Common myeloid progenitor, CD34-positive (primary cell): ENCODE measurements around the gene USP25.

ENCODE experiments used
- CTCF ChIA-PET: fragments of 350-600 bp; sonication (Branson Sonifier 250); formaldehyde crosslinking; loops from one replicate; lab custom pipeline; 2021; ENCODE audit warnings: antibody characterized with exemption; lab: Charles Lee
- POLR2A ChIA-PET: fragments of 350-600 bp; sonication (Branson Sonifier 250); formaldehyde crosslinking; loops from one replicate; lab custom pipeline; 2021; ENCODE audit warnings: antibody characterized with exemption; lab: Charles Lee
- DNase-seq, 3 donors: peaks; one replicate each; pipeline versions ENCODE4 v3.0.0 to v3.0.0-alpha.2; 2013
- H3K27ac ChIP-seq, 2 experiments: 1 replicate in 1 of 2; 2 replicates in 1 of 2; pipeline ENCODE4 v1.7.0; 2013; ENCODE audit warnings: inconsistent platforms in 2 of 2, low read length in 2 of 2, mild to moderate bottlenecking in 2 of 2, low read depth in 1 of 2, moderate library complexity in 1 of 2; ENCODE audit not compliant: severe bottlenecking in 2 of 2, insufficient read depth in 1 of 2, poor library complexity in 1 of 2
- H3K27me3 ChIP-seq, 5 experiments: replicated peaks in 2 of 5; 1 replicate in 3 of 5; 2 replicates in 2 of 5; pipeline versions ENCODE4 v1.6.1 to v1.7.0; 2013; ENCODE audit warnings: low read length in 4 of 5, mild to moderate bottlenecking in 2 of 5, moderate library complexity in 2 of 5, inconsistent platforms in 1 of 5; ENCODE audit not compliant: insufficient read depth in 5 of 5, control insufficient read depth in 4 of 5
- H3K36me3 ChIP-seq, 4 experiments: 1 replicate in 2 of 4; 2 replicates in 2 of 4; pipeline versions ENCODE4 v1.6.1 to v1.7.0; 2013; ENCODE audit warnings: low read length in 3 of 4, control low read depth in 1 of 4, mild to moderate bottlenecking in 1 of 4; ENCODE audit not compliant: control insufficient read depth in 4 of 4, insufficient read depth in 4 of 4
- H3K4me1 ChIP-seq, 4 experiments: 1 replicate in 3 of 4; 2 replicates in 1 of 4; pipeline versions ENCODE4 v1.6.1 to v1.7.1; 2013; ENCODE audit warnings: low read length in 3 of 4, mild to moderate bottlenecking in 3 of 4, control low read depth in 1 of 4, inconsistent platforms in 1 of 4, moderate library complexity in 1 of 4; ENCODE audit not compliant: control insufficient read depth in 4 of 4, insufficient read depth in 4 of 4; ENCODE audit errors: control extremely low read depth in 1 of 4
- H3K4me3 ChIP-seq, 7 experiments: 1 replicate in 4 of 7; 2 replicates in 3 of 7; pipeline versions ENCODE4 v1.5.1 to v1.7.0; 2013; ENCODE audit warnings: mild to moderate bottlenecking in 7 of 7, low read length in 6 of 7, moderate library complexity in 6 of 7, inconsistent platforms in 2 of 7, low read depth in 2 of 7, control low read depth in 1 of 7; ENCODE audit not compliant: insufficient read depth in 4 of 7, control insufficient read depth in 1 of 7; ENCODE audit errors: extremely low read depth in 1 of 7
- H3K9me3 ChIP-seq, 5 experiments: 1 replicate in 4 of 5; 2 replicates in 1 of 5; pipeline versions ENCODE4 v1.6.1 to v1.7.1; 2013; ENCODE audit warnings: low read length in 4 of 5, mild to moderate bottlenecking in 2 of 5, inconsistent platforms in 1 of 5, low read depth in 1 of 5, moderate library complexity in 1 of 5; ENCODE audit not compliant: control insufficient read depth in 4 of 5, insufficient read depth in 2 of 5; ENCODE audit errors: control extremely low read depth in 1 of 5
- WGBS: methylation state at CpG from one replicate; pipeline ENCODE4 v1.1.5; 2013; ENCODE audit not compliant: insufficient coverage; 5-methylcytosine and 5-hydroxymethylcytosine counted together

The USP25 gene

GRCh38 chr21:15809818-15810217, 80.0 kb downstream of the USP25 start:
- no peak overlapping the region for H3K27ac ChIP-seq
- no peaks in the 10 kb centered on the region for H3K27me3 ChIP-seq
- H3K4me1 ChIP-seq = no peaks in the 10 kb centered on the region
- ChIA-PET POLR2A (no interaction called here), CTCF (no interaction called here)
- 100% methylated on average over 2 of the region's 3 CpGs for WGBS
- H3K4me3 ChIP-seq = no peak overlapping the region
- peaks cover 9 to 51% (median 27%) of the 10 kb centered on the region in 4 experiments for H3K36me3 ChIP-seq
- DNase-seq = peak in 2 of 3 donors; percentile 10 to 12
- H3K9me3 ChIP-seq = peaks cover 2 to 14% (median 5%) of the 10 kb centered on the region in 5 experiments

- Histone ChIP-seq H3K9me3 (peaks cover 2 to 22% (median 14%) of the 10 kb centered on the region in 5 experiments), H3K27me3 (no peaks in the 10 kb centered on the region), H3K27ac (no peak overlapping the region), H3K4me1 (no peaks in the 10 kb centered on the region), H3K36me3 (peaks cover 12 to 63% (median 35%) of the 10 kb centered on the region in 4 experiments), H3K4me3 (no peak overlapping the region)
- DNase-seq = no peak
- POLR2A ChIA-PET = no interaction called here
- CTCF ChIA-PET = no interaction called here
- 100% methylated on average over 3 of the region's 3 CpGs for WGBS
Observed at GRCh38 chr21:15815285-15815684, 85.5 kb downstream of the USP25 start.

GRCh38 chr21:15820327-15820726, 90.5 kb downstream of the USP25 start:
- DNase-seq = no peak
- Histone ChIP-seq H3K27ac (no peak overlapping the region), H3K9me3 (peaks cover 0 to 4% (median 4%) of the 10 kb centered on the region in 5 experiments), H3K4me1 (no peaks in the 10 kb centered on the region), H3K27me3 (no peaks in the 10 kb centered on the region), H3K4me3 (no peak overlapping the region), H3K36me3 (peaks cover 2 to 34% (median 16%) of the 10 kb centered on the region in 4 experiments)
- ChIA-PET CTCF (interaction anchor here (0.8 to 1.8 kb wide), 2 partner anchors 11 to 85 kb away, joined by 3 to 5 read pairs; no protein-coding TSS in a partner anchor), POLR2A (no interaction called here)

- Histone ChIP-seq H3K4me1 (no peaks in the 10 kb centered on the region), H3K27me3 (no peaks in the 10 kb centered on the region), H3K9me3 (no peaks in the 10 kb centered on the region), H3K36me3 (peaks cover 2 to 29% (median 11%) of the 10 kb centered on the region in 4 experiments), H3K27ac (no peak overlapping the region), H3K4me3 (no peak overlapping the region)
- POLR2A ChIA-PET = no interaction called here
- no peak for DNase-seq
- WGBS = 80% methylated on average over 1 of the region's 3 CpGs
- CTCF ChIA-PET = interaction anchor here (0.8 to 1.8 kb wide), 2 partner anchors 10 to 86 kb away, joined by 3 to 5 read pairs; no protein-coding TSS in a partner anchor
Observed at GRCh38 chr21:15820852-15821379, 91.1 kb downstream of the USP25 start.

- H3K36me3 ChIP-seq = peaks cover 2 to 24% (median 13%) of the 10 kb centered on the region in 4 experiments
- H3K27me3 ChIP-seq = no peaks in the 10 kb centered on the region
- H3K9me3 ChIP-seq = no peaks in the 10 kb centered on the region
- H3K4me1 ChIP-seq = no peaks in the 10 kb centered on the region
- ChIA-PET CTCF (no interaction called here), POLR2A (no interaction called here)
- no peak overlapping the region for H3K4me3 ChIP-seq
- no peak overlapping the region for H3K27ac ChIP-seq
- 80% methylated on average over 1 of the region's 4 CpGs for WGBS
- no peak for DNase-seq
Observed at GRCh38 chr21:15823486-15824150, 93.8 kb downstream of the USP25 start.

GRCh38 chr21:15825700-15826099, 95.9 kb downstream of the USP25 start:
- ChIA-PET CTCF (interaction anchor here (1.1 to 1.5 kb wide), 2 partner anchors 77 to 138 kb away, joined by 3 read pairs; no protein-coding TSS in a partner anchor), POLR2A (no interaction called here)
- Histone ChIP-seq H3K27ac (no peak overlapping the region), H3K4me1 (no peaks in the 10 kb centered on the region), H3K27me3 (no peaks in the 10 kb centered on the region), H3K9me3 (no peaks in the 10 kb centered on the region), H3K36me3 (peaks cover 4 to 22% (median 12%) of the 10 kb centered on the region in 4 experiments), H3K4me3 (no peak overlapping the region)
- WGBS = no CpG with 5 or more reads among the region's 2 CpGs
- no peak for DNase-seq

- Histone ChIP-seq H3K9me3 (no peaks in the 10 kb centered on the region), H3K27me3 (no peaks in the 10 kb centered on the region), H3K27ac (no peak overlapping the region), H3K4me1 (no peaks in the 10 kb centered on the region), H3K36me3 (peaks cover 5 to 21% (median 13%) of the 10 kb centered on the region in 4 experiments), H3K4me3 (no peak overlapping the region)
- POLR2A ChIA-PET = no interaction called here
- WGBS = 30% methylated on average over 3 of the region's 5 CpGs
- CTCF ChIA-PET = interaction anchor here (1.1 to 1.5 kb wide), 2 partner anchors 78 to 138 kb away, joined by 3 read pairs; no protein-coding TSS in a partner anchor
- DNase-seq = peak; percentile 55 to 75 (median 69)
Observed at GRCh38 chr21:15826147-15826780, 96.5 kb downstream of the USP25 start.
